ENCODE data around the gene SALL1.

DNA sequence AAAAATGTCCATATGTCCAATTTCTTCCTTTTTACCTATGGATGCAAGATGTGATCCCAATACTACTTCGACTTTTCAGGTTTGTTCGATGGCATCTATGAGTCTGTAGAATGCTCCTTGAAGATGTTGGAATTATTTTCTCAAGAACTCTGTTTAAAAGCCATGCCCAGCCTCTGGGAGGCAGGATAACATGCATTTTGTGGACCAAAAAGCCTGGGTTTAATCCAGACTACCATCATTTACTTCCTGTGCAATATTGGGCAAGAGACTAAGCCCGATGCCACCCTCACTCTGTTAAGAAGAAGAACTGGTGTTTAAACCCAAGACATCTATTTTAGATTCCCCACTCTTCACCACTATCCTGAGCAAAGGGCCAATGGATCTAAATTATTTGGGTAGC is 42.8 kb upstream of the SALL1 start:
- no peak for TF ChIP-seq CTCF (IDR thresholded peaks at IDR 0.05; ENCODE audit: insufficient read depth, low read depth, low read length)
- TF ChIP-seq EZH2 (IDR thresholded peaks at IDR 0.05; ENCODE audit: insufficient read depth, low read length): no peak

All from astrocyte (in vitro differentiated cells and primary cell).